Adipocyte (in vitro differentiated cells): Measurements from ENCODE around the gene PCDHA10.
"Not testable (repeated sequence)": the region's sequence is repeated elsewhere in the genome, so short reads cannot be mapped to it uniquely, and the experiment has no call there.

Experiments used
- DNase-seq: peaks from one replicate; pipeline ENCODE4 v3.0.0-alpha.2; 2015; ENCODE audit warnings: low read depth
- H3K27me3 ChIP-seq: replicated peaks from 2 replicates; pipeline ENCODE4 v1.7.0; 2013; ENCODE audit warnings: mild to moderate bottlenecking, low read length, moderate library complexity; ENCODE audit not compliant: control insufficient read depth, insufficient read depth
- H3K36me3 ChIP-seq: 2 replicates; pipeline ENCODE4 v1.7.0; 2013; ENCODE audit warnings: low read length, mild to moderate bottlenecking, moderate library complexity; ENCODE audit not compliant: control insufficient read depth, insufficient read depth, severe bottlenecking
- H3K4me1 ChIP-seq: 2 replicates; pipeline ENCODE4 v1.7.0; 2013; ENCODE audit warnings: mild to moderate bottlenecking, low read length, moderate library complexity; ENCODE audit not compliant: control insufficient read depth, insufficient read depth
- H3K4me3 ChIP-seq: 2 replicates; pipeline ENCODE4 v1.7.0; 2013; ENCODE audit warnings: mild to moderate bottlenecking, low read length, moderate library complexity
- H3K9ac ChIP-seq: 2 replicates; pipeline ENCODE4 v1.7.0; 2013; ENCODE audit warnings: mild to moderate bottlenecking, low read length, moderate library complexity
- H3K9me3 ChIP-seq: 2 replicates; pipeline ENCODE4 v1.7.0; 2013; ENCODE audit warnings: mild to moderate bottlenecking, low read length, moderate library complexity; ENCODE audit not compliant: control insufficient read depth

The PCDHA10 gene

GRCh38 chr5:140849831-140850634 lies 5.7 kb upstream of the PCDHA10 start:
- H3K4me3 ChIP-seq, H3K9me3 ChIP-seq, H3K36me3 ChIP-seq, H3K27me3 ChIP-seq, H3K4me1 ChIP-seq, H3K9ac ChIP-seq, DNase-seq: not testable (repeated sequence)

GRCh38 chr5:140857177-140857986 lies 1.7 kb downstream of the PCDHA10 start:
- DNase-seq: no peak
- Histone ChIP-seq H3K36me3 (no peaks in the 10 kb centered on the region), H3K4me1 (no peaks in the 10 kb centered on the region), H3K4me3 (no peak overlapping the region), H3K27me3 (no peaks in the 10 kb centered on the region), H3K9ac (no peak overlapping the region), H3K9me3 (peaks cover 15% of the 10 kb centered on the region)

GRCh38 chr5:140857987-140858240 lies 2.2 kb downstream of the PCDHA10 start:
- no peaks in the 10 kb centered on the region for H3K4me1 ChIP-seq
- H3K9ac ChIP-seq: no peak overlapping the region
- H3K9me3 ChIP-seq: peaks cover 19% of the 10 kb centered on the region
- DNase-seq: no peak
- no peaks in the 10 kb centered on the region for H3K36me3 ChIP-seq
- H3K4me3 ChIP-seq: no peak overlapping the region
- no peaks in the 10 kb centered on the region for H3K27me3 ChIP-seq

- Histone ChIP-seq H3K4me1 (no peaks in the 10 kb centered on the region), H3K36me3 (no peaks in the 10 kb centered on the region)
- no peak for DNase-seq
These were observed 7.0 kb downstream of the PCDHA10 start for GRCh38 chr5:140862441-140863295.

GRCh38 chr5:140868721-140869554 lies 13.2 kb downstream of the PCDHA10 start, which contains the start of gene PCDHA11:
TSS of gene PCDHA11 (plus strand) at chr5:140868957. CDS start at chr5:140869104, 147 bp downstream.
- no peak within 1 kb of the TSS for H3K9ac ChIP-seq
- no peaks in the 10 kb centered on the region for H3K36me3 ChIP-seq
- no peak within 1 kb of the TSS for H3K4me3 ChIP-seq
- peak; percentile 8 for DNase-seq
- no peaks in the 10 kb centered on the region for H3K4me1 ChIP-seq
- peaks cover 30% of the 10 kb centered on the region for H3K9me3 ChIP-seq
- H3K27me3 ChIP-seq: no peaks in the 10 kb centered on the region

More at GRCh38 chr5:140862441-140863295, 7.0 kb downstream of the PCDHA10 start:
- no peaks in the 10 kb centered on the region for H3K27me3 ChIP-seq
- no peak overlapping the region for H3K9ac ChIP-seq
- H3K4me3 ChIP-seq: no peak overlapping the region
- peaks cover 29% of the 10 kb centered on the region for H3K9me3 ChIP-seq

GRCh38 chr5:140869555-140869886 lies 13.8 kb downstream of the PCDHA10 start:
- Histone ChIP-seq H3K27me3 (no peaks in the 10 kb centered on the region), H3K4me3 (no peak overlapping the region), H3K9me3 (peaks cover 24% of the 10 kb centered on the region), H3K9ac (no peak overlapping the region), H3K36me3 (no peaks in the 10 kb centered on the region), H3K4me1 (no peaks in the 10 kb centered on the region)
- DNase-seq: no peak

GRCh38 chr5:140870221-140871201 lies 14.8 kb downstream of the PCDHA10 start:
- no peak overlapping the region for H3K4me3 ChIP-seq
- peaks cover 22% of the 10 kb centered on the region for H3K9me3 ChIP-seq

GRCh38 chr5:140875085-140876065 lies 19.7 kb downstream of the PCDHA10 start, which contains the start of gene PCDHA12:
TSS of gene PCDHA12 (plus strand) at chr5:140875308. CDS start at chr5:140875473, 165 bp downstream.
- Histone ChIP-seq H3K36me3 (no peaks in the 10 kb centered on the region), H3K9me3 (peaks cover 15% of the 10 kb centered on the region), H3K4me1 (no peaks in the 10 kb centered on the region), H3K27me3 (no peaks in the 10 kb centered on the region), H3K9ac (no peak within 1 kb of the TSS), H3K4me3 (no peak within 1 kb of the TSS)
- DNase-seq: no peak

More at GRCh38 chr5:140870221-140871201, 14.8 kb downstream of the PCDHA10 start:
- no peak overlapping the region for H3K9ac ChIP-seq
- DNase-seq: no peak
- H3K27me3 ChIP-seq: no peaks in the 10 kb centered on the region
- H3K36me3 ChIP-seq: no peaks in the 10 kb centered on the region
- no peaks in the 10 kb centered on the region for H3K4me1 ChIP-seq

GRCh38 chr5:140876541-140877261 lies 21.0 kb downstream of the PCDHA10 start:
- not testable (repeated sequence) for H3K36me3 ChIP-seq, H3K9ac ChIP-seq, DNase-seq, H3K27me3 ChIP-seq, H3K4me3 ChIP-seq, H3K4me1 ChIP-seq
- peaks cover 10% of the 10 kb centered on the region for H3K9me3 ChIP-seq
